Transverse colon (tissue), 4 donors: ENCODE results near the gene CAMKK1.

Experiments
- EP300 ChIP-seq: sonication (generic); formaldehyde crosslinking; IDR thresholded peaks from one replicate; pipeline ENCODE4 v1.6.1; 2017; ENCODE audit warnings: antibody characterized with exemption, low read depth
- POLR2AphosphoS5 ChIP-seq, 3 donors: sonication (generic); formaldehyde crosslinking; IDR thresholded peaks; one replicate each; pipeline ENCODE4 v1.6.1; 2016; ENCODE audit warnings: antibody characterized with exemption in 3 of 3
- TF ChIP-seq, protein P1 (sequence below), 5 experiments: fragments of 200-600 bp in 3 of 5; fragments of 450-650 bp in 2 of 5; sonication (generic) in 3 of 5; IDR thresholded peaks; 1 replicate in 2 of 5; 2 replicates in 3 of 5; pipeline ENCODE4 v1.5.1; 2016 to 2017; ENCODE audit warnings: antibody characterized with exemption in 5 of 5, inconsistent platforms in 3 of 5, mild to moderate bottlenecking in 2 of 5, moderate library complexity in 1 of 5

DNA sequence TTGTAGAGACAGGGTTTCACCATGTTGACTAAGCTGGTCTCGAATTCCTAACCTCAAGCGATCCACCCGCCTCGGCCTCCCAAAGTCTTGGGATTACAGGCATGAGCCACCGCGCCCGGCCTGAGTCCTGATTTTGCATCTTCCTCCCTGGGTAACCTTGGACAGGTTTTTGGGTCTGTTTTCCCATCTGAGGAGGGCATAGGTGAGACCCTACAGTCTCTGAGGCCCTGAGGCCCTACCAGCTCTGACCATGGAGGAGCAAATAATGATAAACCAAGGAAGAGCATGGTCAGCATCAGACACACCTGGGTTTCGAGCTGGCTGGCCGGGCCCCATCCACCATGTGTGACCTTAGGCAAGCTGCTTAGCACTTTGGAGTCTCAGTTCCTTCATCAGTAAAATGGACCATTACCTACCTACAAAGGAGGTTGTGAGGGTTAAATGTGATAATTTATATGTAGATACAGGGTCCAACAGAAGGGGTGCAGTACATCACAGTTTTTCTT, 45.6 kb downstream of the CAMKK1 start:
- TF ChIP-seq, protein P1, sequence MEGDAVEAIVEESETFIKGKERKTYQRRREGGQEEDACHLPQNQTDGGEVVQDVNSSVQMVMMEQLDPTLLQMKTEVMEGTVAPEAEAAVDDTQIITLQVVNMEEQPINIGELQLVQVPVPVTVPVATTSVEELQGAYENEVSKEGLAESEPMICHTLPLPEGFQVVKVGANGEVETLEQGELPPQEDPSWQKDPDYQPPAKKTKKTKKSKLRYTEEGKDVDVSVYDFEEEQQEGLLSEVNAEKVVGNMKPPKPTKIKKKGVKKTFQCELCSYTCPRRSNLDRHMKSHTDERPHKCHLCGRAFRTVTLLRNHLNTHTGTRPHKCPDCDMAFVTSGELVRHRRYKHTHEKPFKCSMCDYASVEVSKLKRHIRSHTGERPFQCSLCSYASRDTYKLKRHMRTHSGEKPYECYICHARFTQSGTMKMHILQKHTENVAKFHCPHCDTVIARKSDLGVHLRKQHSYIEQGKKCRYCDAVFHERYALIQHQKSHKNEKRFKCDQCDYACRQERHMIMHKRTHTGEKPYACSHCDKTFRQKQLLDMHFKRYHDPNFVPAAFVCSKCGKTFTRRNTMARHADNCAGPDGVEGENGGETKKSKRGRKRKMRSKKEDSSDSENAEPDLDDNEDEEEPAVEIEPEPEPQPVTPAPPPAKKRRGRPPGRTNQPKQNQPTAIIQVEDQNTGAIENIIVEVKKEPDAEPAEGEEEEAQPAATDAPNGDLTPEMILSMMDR (IDR thresholded peaks at IDR 0.05) = no peak
- no peak for TF ChIP-seq POLR2AphosphoS5 (IDR thresholded peaks at IDR 0.05)
- no peak for TF ChIP-seq EP300
